NB4 (cell line): ENCODE measurements around the gene MYCBPAP.
A peak's percentile ranks its signal among the peaks of the same experiment; 100 is the strongest.

Experiments used
- DNase-seq: peaks from one replicate; pipeline ENCODE4 v3.0.0; 2010; ENCODE audit warnings: low read depth
- H3K4me3 ChIP-seq: one replicate; pipeline ENCODE4 v1.5.1; 2011; ENCODE audit warnings: mild to moderate bottlenecking, low read depth, low read length, moderate library complexity
- MYC ChIP-seq: IDR thresholded peaks from 2 replicates; pipeline ENCODE4 v1.6.1; 2011; ENCODE audit warnings: low read depth, low read length
- POLR2A ChIP-seq: IDR thresholded peaks from 2 replicates; pipeline ENCODE4 v1.6.1; 2011; ENCODE audit warnings: mild to moderate bottlenecking; ENCODE audit not compliant: insufficient read length; ENCODE audit errors: extremely low read depth
- TF ChIP-seq, protein P1 (sequence below): IDR thresholded peaks from 2 replicates; pipeline ENCODE4 v1.6.1; 2011; ENCODE audit warnings: low read depth, low read length
- TF ChIP-seq, protein P2 (sequence below): IDR thresholded peaks from one replicate; pipeline ENCODE4 v1.5.1; 2012; ENCODE audit warnings: low read depth, low read length

The MYCBPAP gene

DNA sequence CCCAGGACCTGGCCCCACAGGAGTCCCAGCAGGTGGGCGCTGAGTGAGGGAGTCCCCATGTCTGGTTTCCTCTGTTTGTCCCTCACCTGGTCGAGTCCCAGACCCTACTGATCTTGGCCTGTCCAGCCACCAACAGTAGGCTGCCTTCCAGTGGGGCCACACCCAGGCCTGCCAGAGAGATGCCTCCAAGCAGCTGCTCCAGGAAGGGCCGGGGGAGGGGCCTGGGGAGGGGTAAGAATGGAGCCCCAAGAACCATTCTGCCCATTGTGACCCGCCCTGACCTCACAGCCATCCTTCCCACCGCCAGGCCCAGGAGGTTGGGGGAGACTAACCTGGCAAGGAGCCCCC is 39.5 kb downstream of the MYCBPAP start:
- TF ChIP-seq, protein P1, sequence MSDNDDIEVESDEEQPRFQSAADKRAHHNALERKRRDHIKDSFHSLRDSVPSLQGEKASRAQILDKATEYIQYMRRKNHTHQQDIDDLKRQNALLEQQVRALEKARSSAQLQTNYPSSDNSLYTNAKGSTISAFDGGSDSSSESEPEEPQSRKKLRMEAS, result no peak
- TF ChIP-seq MYC (no peak), POLR2A (no peak)
- TF ChIP-seq, protein P2, sequence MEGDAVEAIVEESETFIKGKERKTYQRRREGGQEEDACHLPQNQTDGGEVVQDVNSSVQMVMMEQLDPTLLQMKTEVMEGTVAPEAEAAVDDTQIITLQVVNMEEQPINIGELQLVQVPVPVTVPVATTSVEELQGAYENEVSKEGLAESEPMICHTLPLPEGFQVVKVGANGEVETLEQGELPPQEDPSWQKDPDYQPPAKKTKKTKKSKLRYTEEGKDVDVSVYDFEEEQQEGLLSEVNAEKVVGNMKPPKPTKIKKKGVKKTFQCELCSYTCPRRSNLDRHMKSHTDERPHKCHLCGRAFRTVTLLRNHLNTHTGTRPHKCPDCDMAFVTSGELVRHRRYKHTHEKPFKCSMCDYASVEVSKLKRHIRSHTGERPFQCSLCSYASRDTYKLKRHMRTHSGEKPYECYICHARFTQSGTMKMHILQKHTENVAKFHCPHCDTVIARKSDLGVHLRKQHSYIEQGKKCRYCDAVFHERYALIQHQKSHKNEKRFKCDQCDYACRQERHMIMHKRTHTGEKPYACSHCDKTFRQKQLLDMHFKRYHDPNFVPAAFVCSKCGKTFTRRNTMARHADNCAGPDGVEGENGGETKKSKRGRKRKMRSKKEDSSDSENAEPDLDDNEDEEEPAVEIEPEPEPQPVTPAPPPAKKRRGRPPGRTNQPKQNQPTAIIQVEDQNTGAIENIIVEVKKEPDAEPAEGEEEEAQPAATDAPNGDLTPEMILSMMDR, result no peak
- DNase-seq, result no peak
- H3K4me3 ChIP-seq, result peak overlapping the region; percentile 59

GRCh38 chr17:50548831-50549230 is 40.6 kb downstream of the MYCBPAP start:
- DNase-seq, result no peak
- TF ChIP-seq, protein P2, result no peak
- no peak for TF ChIP-seq MYC
- no peak for TF ChIP-seq POLR2A
- TF ChIP-seq, protein P1, result no peak
- no peak overlapping the region for H3K4me3 ChIP-seq

- TF ChIP-seq, protein P1, result no peak
- TF ChIP-seq MYC (no peak), POLR2A (no peak)
- TF ChIP-seq, protein P2, result no peak
- no peak for DNase-seq
- no peak overlapping the region for H3K4me3 ChIP-seq
These were observed 41.2 kb downstream of the MYCBPAP start for GRCh38 chr17:50549256-50549941.

GRCh38 chr17:50549969-50550368 is 41.7 kb downstream of the MYCBPAP start:
- no peak for DNase-seq
- TF ChIP-seq MYC (no peak), POLR2A (no peak)
- TF ChIP-seq, protein P2, result no peak
- TF ChIP-seq, protein P1, result no peak
- no peak overlapping the region for H3K4me3 ChIP-seq

DNA sequence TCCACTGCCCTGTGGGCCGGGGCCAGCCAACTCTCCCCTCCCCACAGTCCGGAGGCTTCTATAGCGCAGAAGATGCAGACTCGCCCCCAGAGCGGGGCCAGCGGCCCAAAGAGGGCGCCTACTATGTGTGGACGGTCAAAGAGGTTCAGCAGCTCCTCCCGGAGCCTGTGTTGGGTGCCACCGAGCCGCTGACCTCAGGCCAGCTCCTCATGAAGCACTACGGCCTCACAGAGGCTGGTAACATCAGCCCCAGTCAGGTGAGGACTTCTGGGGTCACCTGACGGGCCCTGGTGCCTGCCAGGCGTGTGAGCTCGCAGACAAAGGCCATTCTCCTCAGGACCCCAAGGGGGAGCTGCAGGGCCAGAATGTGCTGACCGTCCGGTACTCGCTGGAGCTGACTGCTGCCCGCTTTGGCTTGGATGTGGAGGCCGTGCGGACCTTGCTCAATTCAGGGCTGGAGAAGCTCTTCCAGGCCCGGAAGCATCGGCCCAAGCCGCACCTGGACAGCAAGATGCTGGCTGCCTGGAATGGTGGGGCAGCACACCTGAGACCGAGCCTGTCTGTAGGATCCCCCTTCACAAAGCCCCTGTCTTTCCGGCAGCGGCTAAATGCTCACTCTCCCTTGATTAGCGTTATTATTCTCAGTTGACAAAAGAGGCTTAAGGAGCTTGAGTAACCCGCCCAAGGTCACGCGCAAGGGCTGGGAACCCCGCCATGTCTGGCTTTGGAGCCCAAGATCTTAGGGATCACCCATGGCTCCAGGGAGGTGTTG is 42.6 kb downstream of the MYCBPAP start:
- TF ChIP-seq, protein P2, result peak; percentile 67
- no peak for TF ChIP-seq MYC
- TF ChIP-seq, protein P1, result peak; percentile 23; the same call in 1 of the 2 replicates
- TF ChIP-seq POLR2A, result no peak
- DNase-seq, result peak; percentile 68
- no peak overlapping the region for H3K4me3 ChIP-seq
